ENCODE data around the gene GLB1L3.
"Not testable (repeated sequence)": the region's sequence is repeated elsewhere in the genome, so short reads cannot be mapped to it uniquely, and the experiment has no call there.

The GLB1L3 gene

GRCh38 chr11:134275188-134275533, 1.0 kb upstream of the GLB1L3 start:
- DNase-seq (ENCODE audit: low spot score), result no peak

GRCh38 chr11:134276396-134277182, 410 bp downstream of the GLB1L3 start:
- no peak for DNase-seq (ENCODE audit: low spot score)

- no peak for DNase-seq (ENCODE audit: low spot score)
These were observed 1.2 kb downstream of the GLB1L3 start for GRCh38 chr11:134277183-134278001.

GRCh38 chr11:134278356-134278755, 2.2 kb downstream of the GLB1L3 start:
- DNase-seq (ENCODE audit: low spot score), result no peak

- DNase-seq (ENCODE audit: low spot score), result not testable (repeated sequence)
These were observed 5.5 kb downstream of the GLB1L3 start for GRCh38 chr11:134281635-134282034.

GRCh38 chr11:134282121-134283045, 6.2 kb downstream of the GLB1L3 start:
- no peak for DNase-seq (ENCODE audit: low spot score)

- DNase-seq (ENCODE audit: low spot score), result no peak
These were observed 7.5 kb downstream of the GLB1L3 start for GRCh38 chr11:134283461-134284230.

GRCh38 chr11:134284349-134284748, 8.2 kb downstream of the GLB1L3 start:
- DNase-seq (ENCODE audit: low spot score), result not testable (repeated sequence)

GRCh38 chr11:134287561-134287960, 11.4 kb downstream of the GLB1L3 start:
- no peak for DNase-seq (ENCODE audit: low spot score)

GRCh38 chr11:134288486-134288885, 12.3 kb downstream of the GLB1L3 start:
- no peak for DNase-seq (ENCODE audit: low spot score)

GRCh38 chr11:134289167-134289566, 13.0 kb downstream of the GLB1L3 start:
- no peak for DNase-seq (ENCODE audit: low spot score)

GRCh38 chr11:134289789-134290188, 13.6 kb downstream of the GLB1L3 start:
- DNase-seq (ENCODE audit: low spot score), result no peak

- no peak for DNase-seq (ENCODE audit: low spot score)
These were observed 14.5 kb downstream of the GLB1L3 start for GRCh38 chr11:134290646-134291045.

- DNase-seq (ENCODE audit: low spot score), result no peak
These were observed 15.0 kb downstream of the GLB1L3 start for GRCh38 chr11:134291196-134291595.

- DNase-seq (ENCODE audit: low spot score), result no peak
These were observed 16.5 kb downstream of the GLB1L3 start for GRCh38 chr11:134292661-134293060.

- DNase-seq (ENCODE audit: low spot score), result no peak
These were observed 17.2 kb downstream of the GLB1L3 start for GRCh38 chr11:134293119-134294113.

- no peak for DNase-seq (ENCODE audit: low spot score)
These were observed 18.5 kb downstream of the GLB1L3 start for GRCh38 chr11:134294664-134295063.

- DNase-seq (ENCODE audit: low spot score), result no peak
These were observed 36.0 kb downstream of the GLB1L3 start for GRCh38 chr11:134312223-134312622.

- DNase-seq (ENCODE audit: low spot score), result no peak
These were observed 36.6 kb downstream of the GLB1L3 start for GRCh38 chr11:134312807-134313206.

GRCh38 chr11:134313379-134313778, 37.2 kb downstream of the GLB1L3 start:
- no peak for DNase-seq (ENCODE audit: low spot score)

Measured in pons (tissue), 1 donor.